K562 (cell line): Measurements from ENCODE around the gene RECK. TPM values are rescaled to one million over a fixed set of nuclear protein-coding genes. Genes with fewer than 3 reads are reported as not detected.

Source experiments
- CCNT2 ChIP-seq: IDR thresholded peaks from 2 replicates; pipeline ENCODE4 v1.6.1; 2011; ENCODE audit warnings: borderline replicate concordance, low read depth, mild to moderate bottlenecking, moderate library complexity, mixed read lengths, low read length; ENCODE audit not compliant: insufficient read length; ENCODE audit errors: extremely low read depth
- CEBPG ChIP-seq, 3 experiments: fragments of 200-800 bp in 1 of 3; sonication (Bioruptor generic) in 1 of 3; sonication (generic) in 1 of 3; formaldehyde crosslinking in 1 of 3; IDR thresholded peaks in 2 of 3; conservative IDR thresholded peaks in 1 of 3; 2 replicates each; pipeline versions ENCODE4 v1.6.1 to v1.8.0; 2016 to 2022; ENCODE audit warnings: missing compliant biosample characterization in 2 of 3, missing genetic modification characterization in 2 of 3, mild to moderate bottlenecking in 1 of 3, missing genetic modification reagents in 1 of 3
- DACH1 ChIP-seq: fragments of 450-650 bp; IDR thresholded peaks from 2 replicates; pipeline ENCODE4 v1.6.1; 2018; ENCODE audit not compliant: partially characterized antibody
- E2F3 ChIP-seq: fragments of 250-450 bp; sonication (Bioruptor Pico); IDR thresholded peaks from 2 replicates; pipeline ENCODE4 v1.4.0; 2020; ENCODE audit warnings: mild to moderate bottlenecking
- KDM4B ChIP-seq, 2 experiments: fragments of 450-650 bp in 1 of 2; sonication (generic) in 1 of 2; IDR thresholded peaks; 2 replicates each; pipeline ENCODE4 v1.6.1; 2016 to 2017; ENCODE audit warnings: borderline replicate concordance in 2 of 2, antibody characterized with exemption in 1 of 2, low read depth in 1 of 2, mild to moderate bottlenecking in 1 of 2
- L3MBTL2 ChIP-seq: fragments of 450-650 bp; IDR thresholded peaks from 2 replicates; pipeline ENCODE4 v1.6.1; 2016; ENCODE audit warnings: mild to moderate bottlenecking, moderate library complexity
- MEIS2 ChIP-seq: fragments of 450-650 bp; IDR thresholded peaks from 2 replicates; pipeline ENCODE4 v1.6.1; 2014; ENCODE audit warnings: mild to moderate bottlenecking; ENCODE audit not compliant: partially characterized antibody
- MLLT1 ChIP-seq, 2 experiments: fragments of 450-650 bp; IDR thresholded peaks; 2 replicates each; pipeline ENCODE4 v1.6.1; 2016
- NFATC3 ChIP-seq: fragments of 450-650 bp; IDR thresholded peaks from 2 replicates; pipeline ENCODE4 v1.6.1; 2017; ENCODE audit warnings: mild to moderate bottlenecking
- NRF1 ChIP-seq, 2 experiments: fragments of 450-650 bp; IDR thresholded peaks in 1 of 2; conservative IDR thresholded peaks in 1 of 2; 2 replicates each; pipeline ENCODE4 v1.6.1; 2014; ENCODE audit warnings: mild to moderate bottlenecking in 2 of 2
- POLR2G ChIP-seq: fragments of 200-400 bp; formaldehyde crosslinking; IDR thresholded peaks from 2 replicates; pipeline ENCODE4 v1.6.1; 2017; ENCODE audit warnings: low read depth, mild to moderate bottlenecking, antibody characterized with exemption, low read length, moderate library complexity
- RBBP5 ChIP-seq: fragments of 200-600 bp; sonication (generic); IDR thresholded peaks from 2 replicates; pipeline ENCODE4 v1.6.1; 2012; ENCODE audit warnings: borderline replicate concordance, mild to moderate bottlenecking, low read length, control low read depth, inconsistent platforms; ENCODE audit not compliant: insufficient read depth, poor library complexity, severe bottlenecking
- RBM25 ChIP-seq: fragments of 200-400 bp; formaldehyde crosslinking; IDR thresholded peaks from 2 replicates; pipeline ENCODE4 v1.6.1; 2018; ENCODE audit warnings: low read length, low read depth, moderate library complexity; ENCODE audit not compliant: severe bottlenecking
- SMARCE1 ChIP-seq: fragments of 450-650 bp; IDR thresholded peaks from 2 replicates; pipeline ENCODE4 v1.7.1; 2016; ENCODE audit warnings: mild to moderate bottlenecking
- SRF ChIP-seq, 2 experiments: fragments of 250-450, 450-650 bp in 1 of 2; sonication (Bioruptor Pico) in 1 of 2; sonication (generic) in 1 of 2; formaldehyde crosslinking; IDR thresholded peaks; 2 replicates each; pipeline versions ENCODE4 v1.5.0 to v1.5.1; 2020 to 2022; ENCODE audit warnings: mild to moderate bottlenecking in 1 of 2, missing genetic modification reagents in 1 of 2
- TAF1 ChIP-seq: IDR thresholded peaks from 2 replicates; pipeline ENCODE4 v1.6.1; 2011; ENCODE audit warnings: mild to moderate bottlenecking, low read length, moderate library complexity; ENCODE audit not compliant: insufficient read depth, control insufficient read depth, severe bottlenecking; ENCODE audit errors: extremely low read depth
- TEAD4 ChIP-seq, 2 experiments: sonication (generic) in 1 of 2; formaldehyde crosslinking in 1 of 2; IDR thresholded peaks; 2 replicates each; pipeline versions ENCODE4 v1.6.1 to v1.8.0; 2012 to 2022; ENCODE audit warnings: borderline replicate concordance in 1 of 2, inconsistent platforms in 1 of 2, low read length in 1 of 2, mild to moderate bottlenecking in 1 of 2, missing genetic modification reagents in 1 of 2
- THRAP3 ChIP-seq: fragments of 450-650 bp; IDR thresholded peaks from 2 replicates; pipeline ENCODE4 v1.6.1; 2016; ENCODE audit warnings: mild to moderate bottlenecking, inconsistent platforms, borderline replicate concordance
- YY1 ChIP-seq, 3 experiments: IDR thresholded peaks; 2 replicates each; pipeline ENCODE4 v1.6.1; 2011; ENCODE audit warnings: low read length in 2 of 3, mild to moderate bottlenecking in 2 of 3, moderate library complexity in 2 of 3, borderline replicate concordance in 1 of 3, control low read depth in 1 of 3, low read depth in 1 of 3; ENCODE audit not compliant: insufficient read depth in 3 of 3, insufficient replicate concordance in 2 of 3, control insufficient read depth in 1 of 3, insufficient read length in 1 of 3; ENCODE audit errors: extremely low read depth in 1 of 3
- ZNF124 ChIP-seq: sonication (generic); formaldehyde crosslinking; IDR thresholded peaks from 2 replicates; pipeline ENCODE4 v1.8.1; 2022; ENCODE audit warnings: missing genetic modification reagents
- ZNF274 ChIP-seq: IDR thresholded peaks from 2 replicates; pipeline ENCODE4 v1.6.1; 2011; ENCODE audit warnings: low read depth, mild to moderate bottlenecking, low read length, moderate library complexity, borderline replicate concordance
- ZNF3 ChIP-seq: fragments of 250-450 bp; sonication (Bioruptor Pico); IDR thresholded peaks from 2 replicates; pipeline ENCODE4 v1.5.0; 2021; ENCODE audit warnings: mild to moderate bottlenecking, moderate library complexity
- ZNF445 ChIP-seq: fragments of 250-450 bp; sonication (Bioruptor Pico); IDR thresholded peaks from 2 replicates; pipeline ENCODE4 v1.4.0; 2020; ENCODE audit warnings: low read depth, mild to moderate bottlenecking, moderate library complexity
- polyA plus RNA-seq, 8 experiments: library from polyadenylated mRNA; depleted of rRNA in 4 of 8; stranded (reverse) in 5 of 8; unstranded in 3 of 8; fragments of >200 nt; fragmentation: Nextera tagmentation in 2 of 8; fragmentation: Illumina TruSeq in 1 of 8; extraction: Ambion mirVana in 2 of 8; extraction: Trizol in 1 of 8; gene quantifications; 2 replicates each; pipeline versions ENCODE4 v1.2.1 to v1.2.3, GENCODE V29; 2011 to 2014; ENCODE audit warnings: inconsistent platforms in 1 of 8, missing spikeins in 1 of 8
- total RNA-seq, 7 experiments: library from RNA; depleted of rRNA in 6 of 7; stranded (reverse); fragments of >200 nt in 6 of 7; fragmentation: Illumina TruSeq in 2 of 7; extraction: Trizol in 2 of 7; gene quantifications; 2 replicates each; pipeline versions ENCODE4 v1.2.1 to v1.2.3, GENCODE V29; 2011 to 2021; ENCODE audit warnings: low replicate concordance in 1 of 7

Gene RECK
- total and polyA plus RNA-seq, 9 of the 15 experiments (the other 6 are each of a cell fraction or from before 2014, with no cell fraction given): 0.04 to 0.36 (median 0.16) TPM

GRCh38 chr9:36136272-36136893 is 99.7 kb downstream of the RECK start, which contains the start of gene GLIPR2 (continued):
- TF ChIP-seq TEAD4 (IDR thresholded peaks at IDR 0.05; ENCODE audit: low read length) (no peak), TEAD4 (CRISPR knock-in tag; IDR thresholded peaks at IDR 0.05; ENCODE audit: borderline replicate concordance) (no peak), YY1 (IDR thresholded peaks at IDR 0.05; ENCODE audit: borderline replicate concordance in 1 of 3, control insufficient read depth in 1 of 3, extremely low read depth in 1 of 3, insufficient read depth in 3 of 3, insufficient read length in 1 of 3, insufficient replicate concordance in 2 of 3, low read depth in 1 of 3, low read length in 2 of 3) (peak in 1 of 3 experiments; percentile 42), NRF1 (conservative IDR thresholded peaks at IDR 0.05 in 1 of 2, IDR thresholded peaks at IDR 0.05 in 1 of 2) (peak in 1 of 2 experiments; percentile 82; a peak in 2 of 4 replicates), ZNF124 (CRISPR knock-in tag) (no peak), E2F3 (CRISPR knock-in tag) (no peak), ZNF3 (CRISPR knock-in tag) (no peak), KDM4B (IDR thresholded peaks at IDR 0.05; ENCODE audit: borderline replicate concordance in 2 of 2, low read depth in 1 of 2) (no peak), THRAP3 (no peak), L3MBTL2 (peak; percentile 84), CEBPG (CRISPR knock-in tag; IDR thresholded peaks at IDR 0.05) (no peak), CEBPG (tag; conservative IDR thresholded peaks at IDR 0.05 in 1 of 2, IDR thresholded peaks at IDR 0.05 in 1 of 2) (no peak), MLLT1 (IDR thresholded peaks at IDR 0.05) (no peak), ZNF445 (CRISPR knock-in tag) (no peak), DACH1 (no peak), CCNT2 (peak; percentile 43), MEIS2 (peak; percentile 10), SMARCE1 (no peak), RBBP5 (peak; percentile 31), RBM25 (peak; percentile 4), POLR2G (peak; percentile 88), SRF (CRISPR knock-in tag; IDR thresholded peaks at IDR 0.05) (peak; percentile 77 to 92), TAF1 (peak; percentile 38), ZNF274 (no peak), NFATC3 (no peak)
